ENCODE data around the gene CRYM.

CRYM gene

GRCh38 chr16:21285314-21285713 lies 7.2 kb upstream of the CRYM start:
- in situ Hi-C loops (cut with MboI; ENCODE audit: low pct_unique_long_range_greater_than_20kb, low sequenced_read_pairs, unreplicated experiment) = no loop called here
- DNase-seq (ENCODE audit: low spot score) = no peak
- TF ChIP-seq CTCF (IDR thresholded peaks at IDR 0.05; ENCODE audit: extremely low read depth, insufficient read depth, missing control alignments) = no peak

- DNase-seq (ENCODE audit: low spot score) = no peak
- TF ChIP-seq CTCF (IDR thresholded peaks at IDR 0.05; ENCODE audit: extremely low read depth, insufficient read depth, missing control alignments) = no peak
- in situ Hi-C loops (cut with MboI; ENCODE audit: low pct_unique_long_range_greater_than_20kb, low sequenced_read_pairs, unreplicated experiment) = no loop called here
Measured at GRCh38 chr16:21284414-21284813, 6.3 kb upstream of the CRYM start.

- peak; percentile 60 for DNase-seq (ENCODE audit: low spot score)
- peak; percentile 46 for TF ChIP-seq CTCF (IDR thresholded peaks at IDR 0.05; ENCODE audit: extremely low read depth, insufficient read depth, missing control alignments)
- in situ Hi-C loops (cut with MboI; ENCODE audit: low pct_unique_long_range_greater_than_20kb, low sequenced_read_pairs, unreplicated experiment) = no loop called here
Measured at GRCh38 chr16:21283521-21284289, 5.6 kb upstream of the CRYM start.

- no peak for DNase-seq (ENCODE audit: low spot score)
- in situ Hi-C loops (cut with MboI; ENCODE audit: low pct_unique_long_range_greater_than_20kb, low sequenced_read_pairs, unreplicated experiment) = no loop called here
- no peak for TF ChIP-seq CTCF (IDR thresholded peaks at IDR 0.05; ENCODE audit: extremely low read depth, insufficient read depth, missing control alignments)
Measured at GRCh38 chr16:21281698-21282389, 3.8 kb upstream of the CRYM start.

- DNase-seq (ENCODE audit: low spot score) = no peak
- TF ChIP-seq CTCF (IDR thresholded peaks at IDR 0.05; ENCODE audit: extremely low read depth, insufficient read depth, missing control alignments) = no peak
- in situ Hi-C loops (cut with MboI; ENCODE audit: low pct_unique_long_range_greater_than_20kb, low sequenced_read_pairs, unreplicated experiment) = loop anchor here (10.0 kb wide), 1 partner anchor 95 kb away; no protein-coding TSS in a partner anchor
Measured at GRCh38 chr16:21279501-21279900, 1.4 kb upstream of the CRYM start.

GRCh38 chr16:21277045-21277926 lies 804 bp downstream of the CRYM start:
- DNase-seq (ENCODE audit: low spot score) = no peak
- no peak for TF ChIP-seq CTCF (IDR thresholded peaks at IDR 0.05; ENCODE audit: extremely low read depth, insufficient read depth, missing control alignments)
- in situ Hi-C loops (cut with MboI; ENCODE audit: low pct_unique_long_range_greater_than_20kb, low sequenced_read_pairs, unreplicated experiment) = loop anchor here (10.0 kb wide), 1 partner anchor 92 kb away; no protein-coding TSS in a partner anchor

Measured in GM13977 (cell line).